ENCODE measurements around the gene SH3PXD2B. TPM values are rescaled to one million over a fixed set of nuclear protein-coding genes. Genes with fewer than 3 reads are reported as not detected.

SH3PXD2B gene
- total and polyA plus RNA-seq, 2 of the 4 experiments (the other 2 are of a cell fraction), result 8.2 to 14.4 TPM

- Histone ChIP-seq H3K9me1 (ENCODE audit: insufficient read depth, low read length) (no peaks in the 10 kb centered on the region), H2AK5ac (ENCODE audit: low read depth, low read length) (no peak overlapping the region), H2BK20ac (ENCODE audit: low read depth, low read length) (no peak overlapping the region), H2BK5ac (ENCODE audit: low read depth, low read length, poor library complexity, severe bottlenecking) (no peak overlapping the region), H3K4me1 (ENCODE audit: control insufficient read depth, insufficient read depth, low read length) (no peaks in the 10 kb centered on the region), H2AFZ (replicated peaks; ENCODE audit: low read length, poor library complexity) (no peak overlapping the region), H3K4me3 (ENCODE audit: insufficient read depth, low read depth, low read length) (no peak overlapping the region), H3K9ac (ENCODE audit: low read depth, low read length) (no peak overlapping the region), H2BK15ac (ENCODE audit: low read depth, low read length) (no peak overlapping the region), H4K5ac (ENCODE audit: low read depth, low read length) (no peak overlapping the region), H3K79me1 (ENCODE audit: low read depth in 1 of 2, low read length in 2 of 2) (no peaks in the 10 kb centered on the region), H3K56ac (ENCODE audit: extremely low read depth, insufficient read depth, low read length) (no peak overlapping the region), H3K27ac (ENCODE audit: insufficient read depth, low read length) (no peak overlapping the region), H2BK120ac (ENCODE audit: low read depth, low read length) (no peak overlapping the region), H3K23ac (ENCODE audit: low read depth, low read length) (no peak overlapping the region), H3K4ac (ENCODE audit: low read depth, low read length) (no peak overlapping the region), H3K14ac (replicated peaks; ENCODE audit: low read depth, low read length) (no peak overlapping the region), H3K18ac (ENCODE audit: low read depth, low read length) (no peak overlapping the region), H4K91ac (ENCODE audit: insufficient read depth, low read depth, low read length) (no peak overlapping the region), H4K8ac (ENCODE audit: low read depth in 2 of 2, low read length in 2 of 2) (no peak overlapping the region), H3K4me2 (ENCODE audit: low read depth, low read length) (no peak overlapping the region), H3K9me3 (ENCODE audit: control insufficient read depth, insufficient read depth, low read length) (no peaks in the 10 kb centered on the region), H3K36me3 (ENCODE audit: control insufficient read depth, insufficient read depth, low read length) (no peaks in the 10 kb centered on the region), H3K27me3 (ENCODE audit: control insufficient read depth, insufficient read depth, low read length) (peaks cover 55% of the 10 kb centered on the region), H2AK9ac (replicated peaks; ENCODE audit: low read depth, low read length, poor library complexity) (no peak overlapping the region), H4K20me1 (ENCODE audit: insufficient read depth, low read length) (no peaks in the 10 kb centered on the region)
- DNase-seq (no peak), ATAC-seq (ENCODE audit: low read depth) (no peak)
- TF ChIP-seq CHD1 (IDR thresholded peaks at IDR 0.05; ENCODE audit: low read depth, low read length) (no peak), SMC3 (IDR thresholded peaks at IDR 0.05; ENCODE audit: low read depth, low read length) (no peak), NFE2L2 (IDR thresholded peaks at IDR 0.05; ENCODE audit: low read depth, low read length) (no peak), ELK1 (IDR thresholded peaks at IDR 0.05; ENCODE audit: borderline replicate concordance, low read depth, low read length) (no peak), POLR2A (IDR thresholded peaks at IDR 0.05; ENCODE audit: low read depth, low read length) (no peak), MAFK (IDR thresholded peaks at IDR 0.05; ENCODE audit: low read depth, low read length) (no peak), FOS (IDR thresholded peaks at IDR 0.05; ENCODE audit: low read depth, low read length) (no peak), RAD21 (IDR thresholded peaks at IDR 0.05; ENCODE audit: low read length) (no peak), CEBPB (IDR thresholded peaks at IDR 0.05; ENCODE audit: low read depth, low read length) (no peak), RCOR1 (IDR thresholded peaks at IDR 0.05; ENCODE audit: insufficient replicate concordance, low read length) (no peak), RFX5 (IDR thresholded peaks at IDR 0.05; ENCODE audit: low read depth, low read length) (no peak), MXI1 (IDR thresholded peaks at IDR 0.05; ENCODE audit: borderline replicate concordance, low read depth, low read length) (no peak), BHLHE40 (IDR thresholded peaks at IDR 0.05; ENCODE audit: low read depth, low read length) (no peak), MAZ (IDR thresholded peaks at IDR 0.05; ENCODE audit: borderline replicate concordance, low read depth, low read length) (no peak), USF2 (IDR thresholded peaks at IDR 0.05; ENCODE audit: low read depth, low read length) (no peak), CTCF (conservative IDR thresholded peaks at IDR 0.05; ENCODE audit: low read depth, low read length) (no peak)
- ChIA-PET POLR2A (ENCODE audit: unreplicated experiment) (no interaction called here), CTCF (no interaction called here)
- BruUV-seq (replicated peaks), result no TSS peak
- dilution Hi-C loops (cut with HindIII; ENCODE audit: low sequenced_read_pairs, unreplicated experiment), result no loop called here
- in situ Hi-C loops (cut with MboI; ENCODE audit: low sequenced_read_pairs), result no loop called here
- WGBS, 2 experiments (ENCODE audit: extremely low coverage in 2 of 2, insufficient read length in 1 of 2), result no CpG with 5 or more reads among the region's 12 CpGs
- intact Hi-C loops (cut with micrococcal nuclease), result no loop called here
Observed at GRCh38 chr5:172498431-172499129, 44.3 kb upstream of the SH3PXD2B start.

All from IMR-90 (cell line).